Aorta (tissue), 5 donors: ENCODE measurements around the gene SELENOF. TPM values are rescaled to one million over a fixed set of nuclear protein-coding genes. Genes with fewer than 3 reads are reported as not detected.

Source experiments
- ATAC-seq: fragments of 200-7000 bp; cut with Tn5 transposase; one replicate; pipeline ENCODE4 v1.9.1; 2022; ENCODE audit warnings: moderate library complexity; ENCODE audit not compliant: low FRiP score
- DNase-seq, 2 donors: peaks; one replicate each; pipeline ENCODE4 v3.0.0-alpha.2; 2020
- H3K27ac ChIP-seq, 2 donors: one replicate each; pipeline ENCODE4 v1.5.1; 2013; ENCODE audit warnings: low read length in 2 of 2, mild to moderate bottlenecking in 2 of 2, moderate library complexity in 2 of 2, control low read depth in 1 of 2, inconsistent platforms in 1 of 2, low read depth in 1 of 2
- H3K27me3 ChIP-seq, 2 donors: one replicate each; pipeline ENCODE4 v1.6.1; 2013; ENCODE audit warnings: control low read depth in 1 of 2, low read length in 1 of 2, mild to moderate bottlenecking in 1 of 2, moderate library complexity in 1 of 2; ENCODE audit not compliant: insufficient read depth in 2 of 2, control insufficient read depth in 1 of 2
- H3K36me3 ChIP-seq, 2 donors: one replicate each; pipeline ENCODE4 v1.6.1; 2013; ENCODE audit warnings: control low read depth in 1 of 2, low read length in 1 of 2, mild to moderate bottlenecking in 1 of 2; ENCODE audit not compliant: insufficient read depth in 2 of 2, control insufficient read depth in 1 of 2
- H3K4me1 ChIP-seq, 2 donors: one replicate each; pipeline ENCODE4 v1.6.1; 2013; ENCODE audit warnings: low read length in 2 of 2, control low read depth in 1 of 2, mild to moderate bottlenecking in 1 of 2, moderate library complexity in 1 of 2; ENCODE audit not compliant: insufficient read depth in 2 of 2, control insufficient read depth in 1 of 2
- H3K4me3 ChIP-seq, 2 donors: one replicate each; pipeline ENCODE4 v1.5.1; 2013; ENCODE audit warnings: low read length in 2 of 2, control low read depth in 1 of 2, mild to moderate bottlenecking in 1 of 2
- H3K9me3 ChIP-seq: one replicate; pipeline ENCODE4 v1.6.1; 2013; ENCODE audit warnings: mild to moderate bottlenecking, low read length; ENCODE audit not compliant: control insufficient read depth
- WGBS, 2 donors: extraction: QIAGEN DNeasy Blood & Tissue Kit; methylation state at CpG; one replicate each; pipeline ENCODE4 v1.1.7; 2013; 5-methylcytosine and 5-hydroxymethylcytosine counted together
- intact Hi-C, 2 donors: fragments of 100-400 bp; cut with DNase I; formaldehyde crosslinking; loops; one replicate each; pipeline versions ENCODE4 v1.14.2 to v1.15.0; 2022
- long read RNA-seq, 2 donors: library from polyadenylated mRNA; unstranded; transcript quantifications; one replicate each; pipeline ENCODE4 v2.0.0, GENCODE V29; 2020 to 2021
- polyA plus RNA-seq, 2 donors: library from polyadenylated mRNA; stranded (reverse); fragments of 200-250 nt; gene quantifications; one replicate each; pipeline ENCODE4 v1.2.3, GENCODE V29; 2013
- total RNA-seq, 2 donors: library from RNA; stranded (reverse); fragmentation: NEBNext Ultra II Directional; extraction: Animal tissue kit (Norgen Biotek cat#: 25700); gene quantifications; one replicate each; pipeline ENCODE4 v1.2.1, GENCODE V29; 2021
- donor health status: healthy with polysubstance abuse.
- donor health status: Bipolar disorder and iron deficiency.
- donor health status: DM: no; HTN: no; CAD: no.
- donor health status: DM: no; HTN: no; CAD: no.
- donor health status: DM: yes; HTN: yes; CAD: no.

Gene SELENOF
- 100 to 1,000 TPM; 145 to 169 TPM for total RNA-seq
- 100 to 1,000 TPM; 133 to 153 TPM for polyA plus RNA-seq
- long read RNA-seq, donor 1, transcript SELENOF-203 (6 exons, 727 nt) = minor isoform, 7 of 245 reads
- long read RNA-seq, donor 1, transcript SELENOF-201 (5 exons, 1,781 nt) = major isoform, 213 of 245 reads
- long read RNA-seq, donor 1, transcript SELENOF-202 (4 exons, 1,220 nt) = minor isoform, 6 of 245 reads
- long read RNA-seq, donor 1, partial matches to known transcripts = 6 of 245 reads
- long read RNA-seq, donor 1, other reads (novel, unspliced or antisense) = 13 of 245 reads
- long read RNA-seq, donor 2, transcript SELENOF-201 (5 exons, 1,781 nt) = major isoform, 63 of 73 reads
- long read RNA-seq, donor 2, partial matches to known transcripts = 1 of 73 reads
- long read RNA-seq, donor 2, other reads (novel, unspliced or antisense) = 8 of 73 reads

GRCh38 chr1:86913896-86914600 is at the start of gene SELENOF:
SELENOF (minus strand) TSS chr1:86914126; CDS start chr1:86914111, 15 bp downstream.
- peaks cover 1 to 5% of the 10 kb centered on the region in 2 donors for H3K4me1 ChIP-seq
- no peaks in the 10 kb centered on the region for H3K27me3 ChIP-seq
- intact Hi-C loops = loop anchor here (1.0 to 10.0 kb wide), 3 partner anchors 127 to 210 kb away; partner anchors contain the start of gene SH3GLB1 (in 2 of the 2)
- no peaks in the 10 kb centered on the region for H3K36me3 ChIP-seq
- peak within 1 kb of the TSS; percentile 41 to 61 for H3K27ac ChIP-seq
- no peaks in the 10 kb centered on the region for H3K9me3 ChIP-seq
- ATAC-seq (peak; percentile 99), DNase-seq (peak; percentile 99 to 100)
- 0% methylated on average over 43 to 44 of the region's 44 CpGs for WGBS, 2 donors
- H3K4me3 ChIP-seq = peak within 1 kb of the TSS; percentile 96 to 100

- Histone ChIP-seq H3K36me3 (no peaks in the 10 kb centered on the region), H3K9me3 (no peaks in the 10 kb centered on the region), H3K4me3 (no peak overlapping the region), H3K4me1 (no peaks in the 10 kb centered on the region), H3K27ac (no peak overlapping the region), H3K27me3 (no peaks in the 10 kb centered on the region)
- DNase-seq (no peak), ATAC-seq (no peak)
- intact Hi-C loops = loop anchor here in 1 of 2 donors (5.0 kb wide), 1 partner anchor 128 kb away; no protein-coding TSS in a partner anchor
These were observed 46.6 kb upstream of the SELENOF start for GRCh38 chr1:86960548-86960947.

- H3K27ac ChIP-seq = no peak overlapping the region
These were observed 43.3 kb upstream of the SELENOF start for GRCh38 chr1:86957221-86957620.

GRCh38 chr1:86956221-86956620 is 42.3 kb upstream of the SELENOF start:
- ATAC-seq (no peak), DNase-seq (no peak)
- H3K27me3 ChIP-seq = no peaks in the 10 kb centered on the region
- H3K36me3 ChIP-seq = no peaks in the 10 kb centered on the region
- H3K9me3 ChIP-seq = no peaks in the 10 kb centered on the region
- intact Hi-C loops = no loop called here
- H3K4me1 ChIP-seq = no peaks in the 10 kb centered on the region
- no peak overlapping the region for H3K4me3 ChIP-seq
- no peak overlapping the region for H3K27ac ChIP-seq

More at GRCh38 chr1:86957221-86957620, 43.3 kb upstream of the SELENOF start:
- Histone ChIP-seq H3K4me1 (no peaks in the 10 kb centered on the region), H3K36me3 (no peaks in the 10 kb centered on the region), H3K4me3 (no peak overlapping the region), H3K27me3 (no peaks in the 10 kb centered on the region), H3K9me3 (no peaks in the 10 kb centered on the region)
- intact Hi-C loops = no loop called here
- ATAC-seq = no peak
- DNase-seq = no peak

GRCh38 chr1:86955678-86956077 is 41.8 kb upstream of the SELENOF start:
- Histone ChIP-seq H3K4me1 (no peaks in the 10 kb centered on the region), H3K36me3 (no peaks in the 10 kb centered on the region), H3K27me3 (no peaks in the 10 kb centered on the region), H3K4me3 (no peak overlapping the region), H3K9me3 (no peaks in the 10 kb centered on the region), H3K27ac (no peak overlapping the region)
- DNase-seq (no peak), ATAC-seq (no peak)
- intact Hi-C loops = no loop called here
- 89% methylated on average over 3 of the region's 3 CpGs for WGBS, 2 donors

GRCh38 chr1:86953167-86953566 is 39.2 kb upstream of the SELENOF start:
- Histone ChIP-seq H3K27me3 (no peaks in the 10 kb centered on the region), H3K4me3 (no peak overlapping the region), H3K36me3 (no peaks in the 10 kb centered on the region), H3K4me1 (no peaks in the 10 kb centered on the region), H3K27ac (no peak overlapping the region), H3K9me3 (no peaks in the 10 kb centered on the region)
- intact Hi-C loops = no loop called here
- WGBS, 2 donors = 43 to 59% methylated on average over 3 of the region's 3 CpGs
- ATAC-seq (no peak), DNase-seq (no peak)

GRCh38 chr1:86951430-86951829 is 37.5 kb upstream of the SELENOF start:
- DNase-seq (no peak), ATAC-seq (no peak)
- Histone ChIP-seq H3K4me3 (no peak overlapping the region), H3K27ac (no peak overlapping the region), H3K36me3 (no peaks in the 10 kb centered on the region), H3K4me1 (no peaks in the 10 kb centered on the region), H3K9me3 (no peaks in the 10 kb centered on the region), H3K27me3 (no peaks in the 10 kb centered on the region)
- intact Hi-C loops = no loop called here
- WGBS, 2 donors = 76 to 82% methylated on average over 1 of the region's 1 CpG

GRCh38 chr1:86950712-86951419 is 36.9 kb upstream of the SELENOF start:
- no peaks in the 10 kb centered on the region for H3K36me3 ChIP-seq
- DNase-seq (no peak), ATAC-seq (no peak)
- H3K27me3 ChIP-seq = no peaks in the 10 kb centered on the region
- WGBS, 2 donors = 88 to 91% methylated on average over 5 of the region's 5 CpGs
- no peak overlapping the region for H3K27ac ChIP-seq
- intact Hi-C loops = no loop called here
- H3K4me3 ChIP-seq = no peak overlapping the region
- H3K4me1 ChIP-seq = no peaks in the 10 kb centered on the region
- no peaks in the 10 kb centered on the region for H3K9me3 ChIP-seq
